ENCODE measurements around the gene BRINP1. TPM values are rescaled to one million over a fixed set of nuclear protein-coding genes. Genes with fewer than 3 reads are reported as not detected.

Gene BRINP1
- total and polyA plus RNA-seq, 2 experiments from 2014 or later = 0.64 to 1.3 TPM

DNA sequence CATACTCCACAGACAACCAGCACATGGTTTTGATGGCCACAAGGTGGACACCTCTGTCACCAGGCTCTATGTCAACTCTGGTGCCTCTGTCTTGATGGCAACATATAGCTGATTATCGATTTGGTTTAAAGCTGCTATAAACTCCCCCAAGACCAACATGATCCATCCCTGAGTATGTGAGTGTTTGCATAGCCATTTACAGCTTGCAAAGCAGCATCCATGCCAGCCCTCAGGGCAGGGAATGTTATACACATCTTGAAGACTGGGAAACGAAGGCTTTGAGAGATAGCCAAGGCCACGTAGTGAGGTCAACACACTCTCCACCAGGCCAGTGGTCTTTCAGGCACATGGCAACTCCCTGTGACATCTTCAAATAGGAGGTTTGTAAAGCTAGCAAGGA, 40.3 kb upstream of the BRINP1 start:
- TF ChIP-seq EZH2phosphoT487 (IDR thresholded peaks at IDR 0.05; ENCODE audit: low read depth, severe bottlenecking, unreplicated experiment) (no peak), EZH2 (IDR thresholded peaks at IDR 0.05; ENCODE audit: borderline replicate concordance) (no peak)
- TF ChIP-seq, protein P1, sequence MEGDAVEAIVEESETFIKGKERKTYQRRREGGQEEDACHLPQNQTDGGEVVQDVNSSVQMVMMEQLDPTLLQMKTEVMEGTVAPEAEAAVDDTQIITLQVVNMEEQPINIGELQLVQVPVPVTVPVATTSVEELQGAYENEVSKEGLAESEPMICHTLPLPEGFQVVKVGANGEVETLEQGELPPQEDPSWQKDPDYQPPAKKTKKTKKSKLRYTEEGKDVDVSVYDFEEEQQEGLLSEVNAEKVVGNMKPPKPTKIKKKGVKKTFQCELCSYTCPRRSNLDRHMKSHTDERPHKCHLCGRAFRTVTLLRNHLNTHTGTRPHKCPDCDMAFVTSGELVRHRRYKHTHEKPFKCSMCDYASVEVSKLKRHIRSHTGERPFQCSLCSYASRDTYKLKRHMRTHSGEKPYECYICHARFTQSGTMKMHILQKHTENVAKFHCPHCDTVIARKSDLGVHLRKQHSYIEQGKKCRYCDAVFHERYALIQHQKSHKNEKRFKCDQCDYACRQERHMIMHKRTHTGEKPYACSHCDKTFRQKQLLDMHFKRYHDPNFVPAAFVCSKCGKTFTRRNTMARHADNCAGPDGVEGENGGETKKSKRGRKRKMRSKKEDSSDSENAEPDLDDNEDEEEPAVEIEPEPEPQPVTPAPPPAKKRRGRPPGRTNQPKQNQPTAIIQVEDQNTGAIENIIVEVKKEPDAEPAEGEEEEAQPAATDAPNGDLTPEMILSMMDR (IDR thresholded peaks at IDR 0.05; ENCODE audit: poor library complexity) = no peak
- Histone ChIP-seq H3K79me2 (no peaks in the 10 kb centered on the region), H3K4me1 (ENCODE audit: insufficient read depth) (no peaks in the 10 kb centered on the region), H3K36me3 (replicated peaks; ENCODE audit: insufficient read depth, low read depth) (no peaks in the 10 kb centered on the region), H2AFZ (no peak overlapping the region), H3K9me3 (ENCODE audit: low read depth) (no peaks in the 10 kb centered on the region), H3K9me2 (replicated peaks; ENCODE audit: insufficient read depth) (no peaks in the 10 kb centered on the region), H3K4me3 (no peak overlapping the region), H3K27me3 (no peaks in the 10 kb centered on the region), H3K27ac (no peak overlapping the region), H4K20me1 (ENCODE audit: insufficient read depth, poor library complexity, severe bottlenecking) (no peaks in the 10 kb centered on the region), H3K4me2 (no peak overlapping the region)
- WGBS (ENCODE audit: low lambda C conversion rate, missing lambda C conversion rate) = 89% methylated on average over 3 of the region's 3 CpGs
- no peak for DNase-seq (ENCODE audit: low spot score)

DNA sequence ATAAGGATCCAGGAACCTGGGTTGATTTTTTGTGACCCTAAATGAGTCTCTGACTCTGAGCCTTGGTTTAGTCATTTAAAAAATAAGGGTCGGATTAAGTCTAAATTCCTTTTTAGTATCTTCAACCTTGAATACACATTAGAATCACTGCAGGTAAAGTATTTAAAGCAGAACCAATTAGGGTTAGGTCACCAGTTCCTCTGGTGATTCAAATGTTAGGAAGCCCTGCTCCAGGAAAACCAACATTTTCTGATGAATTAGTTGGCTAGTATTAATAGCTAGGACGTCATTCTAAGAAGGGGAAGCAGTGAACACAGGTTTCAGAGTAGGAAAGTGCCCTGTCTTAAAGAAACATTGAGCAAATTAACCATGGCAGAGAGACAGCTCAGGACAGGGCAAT, 31.4 kb upstream of the BRINP1 start:
- 53% methylated on average over 2 of the region's 2 CpGs for WGBS (ENCODE audit: low lambda C conversion rate, missing lambda C conversion rate)
- TF ChIP-seq, protein P1 (IDR thresholded peaks at IDR 0.05; ENCODE audit: poor library complexity) = no peak
- TF ChIP-seq EZH2 (IDR thresholded peaks at IDR 0.05; ENCODE audit: borderline replicate concordance) (no peak), EZH2phosphoT487 (IDR thresholded peaks at IDR 0.05; ENCODE audit: low read depth, severe bottlenecking, unreplicated experiment) (no peak)

DNA sequence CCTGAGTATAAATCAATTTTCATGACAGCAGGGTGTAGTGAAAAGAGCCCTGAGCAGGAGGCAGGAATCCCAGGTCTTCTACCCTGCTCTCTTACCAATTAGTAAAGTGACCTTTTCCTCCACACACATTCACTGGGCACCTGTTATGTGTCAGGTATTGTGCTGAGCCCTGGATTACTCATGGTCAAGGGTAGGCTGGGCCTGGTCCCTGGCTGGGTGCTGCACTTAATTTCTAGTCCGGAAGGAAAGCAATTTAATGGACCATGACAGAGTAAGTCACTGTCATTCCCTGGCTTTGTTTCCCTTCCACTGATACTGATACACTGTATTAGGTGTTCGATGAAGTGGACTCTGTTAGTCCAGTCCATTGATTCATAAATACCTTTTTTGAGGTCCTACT, 29.1 kb upstream of the BRINP1 start:
- H3K36me3 ChIP-seq (replicated peaks; ENCODE audit: insufficient read depth, low read depth) = no peaks in the 10 kb centered on the region
- DNase-seq (ENCODE audit: low spot score) = no peak
- H3K4me1 ChIP-seq (ENCODE audit: insufficient read depth) = no peaks in the 10 kb centered on the region
- no peak overlapping the region for H2AFZ ChIP-seq
- no peaks in the 10 kb centered on the region for H3K9me2 ChIP-seq (replicated peaks; ENCODE audit: insufficient read depth)
- no peaks in the 10 kb centered on the region for H4K20me1 ChIP-seq (ENCODE audit: insufficient read depth, poor library complexity, severe bottlenecking)
- WGBS (ENCODE audit: low lambda C conversion rate, missing lambda C conversion rate) = 91% methylated on average over 2 of the region's 2 CpGs
- no peaks in the 10 kb centered on the region for H3K79me2 ChIP-seq
- H3K9me3 ChIP-seq (ENCODE audit: low read depth) = no peaks in the 10 kb centered on the region
- H3K4me3 ChIP-seq = no peak overlapping the region
- H3K27ac ChIP-seq = no peak overlapping the region
- H3K4me2 ChIP-seq = no peak overlapping the region
- no peaks in the 10 kb centered on the region for H3K27me3 ChIP-seq
- no peak for TF ChIP-seq EZH2phosphoT487 (IDR thresholded peaks at IDR 0.05; ENCODE audit: low read depth, severe bottlenecking, unreplicated experiment)
- TF ChIP-seq, protein P1 (IDR thresholded peaks at IDR 0.05; ENCODE audit: poor library complexity) = no peak
- no peak for TF ChIP-seq EZH2 (IDR thresholded peaks at IDR 0.05; ENCODE audit: borderline replicate concordance)

More for the DNA sequence above, 31.4 kb upstream of the BRINP1 start:
- Histone ChIP-seq H3K27me3 (no peaks in the 10 kb centered on the region), H3K9me3 (ENCODE audit: low read depth) (no peaks in the 10 kb centered on the region), H3K79me2 (no peaks in the 10 kb centered on the region), H3K4me2 (no peak overlapping the region), H3K4me1 (ENCODE audit: insufficient read depth) (no peaks in the 10 kb centered on the region), H2AFZ (no peak overlapping the region), H3K4me3 (no peak overlapping the region), H3K36me3 (replicated peaks; ENCODE audit: insufficient read depth, low read depth) (no peaks in the 10 kb centered on the region), H3K9me2 (replicated peaks; ENCODE audit: insufficient read depth) (no peaks in the 10 kb centered on the region), H4K20me1 (ENCODE audit: insufficient read depth, poor library complexity, severe bottlenecking) (no peaks in the 10 kb centered on the region), H3K27ac (no peak overlapping the region)
- DNase-seq (ENCODE audit: low spot score) = no peak

DNA sequence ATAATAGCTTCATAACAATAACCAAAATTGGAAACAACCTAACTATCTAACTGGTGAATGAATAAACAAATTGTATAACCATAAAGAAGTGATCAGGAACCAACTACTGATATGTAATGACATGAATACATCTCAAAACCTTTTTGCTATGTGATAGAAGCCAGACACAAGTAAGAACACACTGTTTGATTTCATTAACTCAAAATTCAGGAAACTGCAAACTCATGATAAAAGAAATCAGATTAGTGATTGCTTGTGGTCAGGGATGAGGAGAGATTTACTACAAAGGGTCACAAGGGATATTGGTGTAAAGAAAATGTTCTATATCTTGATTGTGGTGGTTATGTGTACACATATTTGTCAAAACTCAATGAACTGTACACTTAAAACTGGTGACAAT, 22.6 kb upstream of the BRINP1 start:
- no peaks in the 10 kb centered on the region for H3K36me3 ChIP-seq (replicated peaks; ENCODE audit: insufficient read depth, low read depth)
- no peaks in the 10 kb centered on the region for H4K20me1 ChIP-seq (ENCODE audit: insufficient read depth, poor library complexity, severe bottlenecking)
- no peak overlapping the region for H3K4me3 ChIP-seq
- no peaks in the 10 kb centered on the region for H3K9me3 ChIP-seq (ENCODE audit: low read depth)
- H3K27ac ChIP-seq = no peak overlapping the region
- no peak for DNase-seq (ENCODE audit: low spot score)
- H3K4me2 ChIP-seq = no peak overlapping the region
- no peaks in the 10 kb centered on the region for H3K9me2 ChIP-seq (replicated peaks; ENCODE audit: insufficient read depth)
- H3K4me1 ChIP-seq (ENCODE audit: insufficient read depth) = no peaks in the 10 kb centered on the region
- H3K27me3 ChIP-seq = no peaks in the 10 kb centered on the region
- no peak overlapping the region for H2AFZ ChIP-seq
- H3K79me2 ChIP-seq = no peaks in the 10 kb centered on the region
- TF ChIP-seq EZH2phosphoT487 (IDR thresholded peaks at IDR 0.05; ENCODE audit: low read depth, severe bottlenecking, unreplicated experiment) (no peak), EZH2 (IDR thresholded peaks at IDR 0.05; ENCODE audit: borderline replicate concordance) (no peak)
- TF ChIP-seq, protein P1 (IDR thresholded peaks at IDR 0.05; ENCODE audit: poor library complexity) = no peak
